ENCODE data around the gene CAMKK1. TPM values are rescaled to one million over a fixed set of nuclear protein-coding genes. Genes with fewer than 3 reads are reported as not detected.

The CAMKK1 gene
- total and polyA plus RNA-seq, 2 donors (not counting 3 experiments of a cell fraction or from before 2014, with no cell fraction given) = 4.5 to 6.1 TPM

GRCh38 chr17:3847165-3847670 is 45.6 kb downstream of the CAMKK1 start:
- H3K4me2 ChIP-seq (ENCODE audit: insufficient read depth, low read length) = no peak overlapping the region
- dilution Hi-C loops (cut with MboI; ENCODE audit: extremely low pct_ligation_motif_present, low sequenced_read_pairs) (no loop called here), intact Hi-C loops (cut with micrococcal nuclease) (loop anchor here (5.0 kb wide), 1 partner anchor 110 kb away; no protein-coding TSS in a partner anchor)
- CTCF ChIA-PET = interaction anchor here (0.7 to 5.4 kb wide), 6 partner anchors 9 to 110 kb away, joined by 3 to 63 read pairs (median 16); partner anchors contain the start of gene CAMKK1
- no peaks in the 10 kb centered on the region for H3K27me3 ChIP-seq (ENCODE audit: control insufficient read depth in 2 of 2, insufficient read depth in 2 of 2, low read length in 2 of 2)
- peaks cover 3 to 4% of the 10 kb centered on the region in 2 experiments for H3K36me3 ChIP-seq (ENCODE audit: control insufficient read depth in 2 of 2, extremely low read depth in 1 of 2, insufficient read depth in 2 of 2, low read length in 2 of 2)
- no peak overlapping the region for H3K4me3 ChIP-seq (replicated peaks in 1 of 3; ENCODE audit: insufficient read depth in 1 of 3, low read depth in 1 of 3, low read length in 3 of 3)
- no peaks in the 10 kb centered on the region for H3K9me3 ChIP-seq (replicated peaks; ENCODE audit: control insufficient read depth, insufficient read depth, low read length)
- H3K9ac ChIP-seq (replicated peaks; ENCODE audit: extremely low read depth, insufficient read depth, low read length) = no peak overlapping the region
- DNase-seq (ENCODE audit: low read depth, low spot score) (no peak), FAIRE-seq (no peak)
- H3K9me1 ChIP-seq (replicated peaks; ENCODE audit: control insufficient read depth, extremely low read depth, insufficient read depth, low read length) = no peaks in the 10 kb centered on the region
- no peaks in the 10 kb centered on the region for H4K20me1 ChIP-seq (replicated peaks; ENCODE audit: control insufficient read depth, extremely low read depth, insufficient read depth, low read length)
- POLR2A ChIA-PET = no interaction called here
- TF ChIP-seq EZH2 (IDR thresholded peaks at IDR 0.05; ENCODE audit: borderline replicate concordance, low read depth, low read length, severe bottlenecking) (no peak), MAX (IDR thresholded peaks at IDR 0.05; ENCODE audit: insufficient read depth, insufficient read length) (no peak), JUN (IDR thresholded peaks at IDR 0.05; ENCODE audit: borderline replicate concordance, insufficient read depth, insufficient read length, low read depth) (no peak), CTCF (IDR thresholded peaks at IDR 0.05; ENCODE audit: extremely low read depth in 1 of 2, insufficient read depth in 1 of 2, low read depth in 1 of 2, low read length in 2 of 2) (no peak), POLR2AphosphoS5 (IDR thresholded peaks at IDR 0.05; ENCODE audit: insufficient read depth, low read depth, low read length) (no peak), POLR2A (IDR thresholded peaks at IDR 0.05; ENCODE audit: low read depth, low read length) (no peak), FOS (IDR thresholded peaks at IDR 0.05; ENCODE audit: borderline replicate concordance, insufficient read depth, low read length) (no peak), MYC (IDR thresholded peaks at IDR 0.05; ENCODE audit: low read depth, low read length) (no peak), GATA2 (IDR thresholded peaks at IDR 0.05; ENCODE audit: insufficient read depth, insufficient read length, low read depth, low read length) (no peak)
- no peak overlapping the region for H3K27ac ChIP-seq (ENCODE audit: insufficient read depth, low read depth, low read length)
- BruUV-seq (replicated peaks) = no TSS peak
- no peak overlapping the region for H2AFZ ChIP-seq (ENCODE audit: low read depth, low read length)
- H3K79me2 ChIP-seq (ENCODE audit: control insufficient read depth, insufficient read depth, low read length) = peaks cover 32% of the 10 kb centered on the region
- H3K4me1 ChIP-seq (ENCODE audit: control insufficient read depth, extremely low read depth, insufficient read depth, low read length) = peaks cover 9% of the 10 kb centered on the region

Measured in endothelial cell of umbilical vein (primary cell).